H1 (cell line): Measurements from ENCODE around the gene UTP14A. TPM values are rescaled to one million over a fixed set of nuclear protein-coding genes. Genes with fewer than 3 reads are reported as not detected.

Source experiments
- CTCF ChIA-PET: fragments of 300-600 bp; sonication (Branson Sonifier 250); formaldehyde crosslinking; loops from one replicate; lab custom pipeline; 2021; ENCODE audit not compliant: partially characterized antibody; lab: Charles Lee
- POLR2A ChIA-PET: fragments of 300-600 bp; sonication (Branson Sonifier 250); formaldehyde crosslinking; loops from one replicate; lab custom pipeline; 2021; ENCODE audit warnings: inconsistent platforms; ENCODE audit not compliant: partially characterized antibody; lab: Charles Lee
- DNase-seq, 2 experiments: peaks; one replicate each; pipeline versions ENCODE4 v3.0.0 to v3.0.0-alpha.2; 2010 to 2022; ENCODE audit warnings: low spot score in 2 of 2, low read depth in 1 of 2, mixed read lengths in 1 of 2
- FAIRE-seq: peaks from 2 replicates; lab custom pipeline; 2011; peaks lifted over from hg19 to GRCh38; lab: Jason Lieb, UNC
- H2AFZ ChIP-seq: 2 replicates; pipeline ENCODE4 v1.8.1; 2012; ENCODE audit warnings: low read length, inconsistent platforms
- H2AK5ac ChIP-seq: 2 replicates; pipeline ENCODE4 v1.6.1; 2013; ENCODE audit warnings: low read depth, low read length
- H2BK120ac ChIP-seq: replicated peaks from 2 replicates; pipeline ENCODE3; 2013; ENCODE audit warnings: low read depth, low read length, inconsistent platforms
- H2BK12ac ChIP-seq: 2 replicates; pipeline ENCODE4 v1.6.1; 2013; ENCODE audit warnings: low read depth, low read length
- H2BK15ac ChIP-seq: 2 replicates; pipeline ENCODE4 v1.6.1; 2013; ENCODE audit warnings: low read length
- H2BK20ac ChIP-seq: 2 replicates; pipeline ENCODE4 v1.6.1; 2013; ENCODE audit warnings: low read length
- H2BK5ac ChIP-seq: 2 replicates; pipeline ENCODE4 v1.6.1; 2013; ENCODE audit warnings: low read depth, low read length
- H3K14ac ChIP-seq: 2 replicates; pipeline ENCODE4 v1.6.1; 2013; ENCODE audit warnings: inconsistent platforms; ENCODE audit not compliant: insufficient read length
- H3K18ac ChIP-seq: 2 replicates; pipeline ENCODE4 v1.6.1; 2013; ENCODE audit warnings: low read length; ENCODE audit errors: extremely low read depth
- H3K23ac ChIP-seq: 2 replicates; pipeline ENCODE4 v1.6.1; 2013; ENCODE audit warnings: inconsistent platforms; ENCODE audit not compliant: insufficient read length
- H3K23me2 ChIP-seq: 2 replicates; pipeline ENCODE4 v1.6.1; 2013; ENCODE audit warnings: low read depth, low read length
- H3K27ac ChIP-seq: 2 replicates; pipeline ENCODE4 v1.6.1; 2011; ENCODE audit warnings: low read depth, low read length, inconsistent platforms
- H3K27me3 ChIP-seq, 4 experiments: replicated peaks in 1 of 4; 1 replicate in 1 of 4; 2 replicates in 3 of 4; pipeline versions ENCODE4 v1.6.1 to v1.8.1; 2011 to 2013; ENCODE audit warnings: low read length in 3 of 4, mild to moderate bottlenecking in 3 of 4, inconsistent platforms in 2 of 4, mixed read lengths in 2 of 4, moderate library complexity in 1 of 4; ENCODE audit not compliant: control insufficient read depth in 3 of 4, insufficient read depth in 3 of 4; ENCODE audit errors: extremely low read depth in 1 of 4
- H3K36me3 ChIP-seq, 4 experiments: 2 replicates each; pipeline versions ENCODE4 v1.6.1 to v1.8.1; 2011 to 2013; ENCODE audit warnings: mild to moderate bottlenecking in 4 of 4, low read length in 3 of 4, moderate library complexity in 2 of 4, control low read depth in 1 of 4, inconsistent platforms in 1 of 4; ENCODE audit not compliant: insufficient read depth in 4 of 4, control insufficient read depth in 2 of 4
- H3K4ac ChIP-seq: replicated peaks from 2 replicates; pipeline ENCODE3; 2013; ENCODE audit warnings: low read length, low read depth, mixed read lengths, inconsistent platforms; ENCODE audit not compliant: insufficient read length
- H3K4me1 ChIP-seq, 4 experiments: replicated peaks in 1 of 4; 1 replicate in 1 of 4; 2 replicates in 3 of 4; pipeline versions ENCODE4 v1.6.1 to v1.8.1; 2011 to 2013; ENCODE audit warnings: low read length in 3 of 4, inconsistent platforms in 2 of 4, mixed read lengths in 1 of 4; ENCODE audit not compliant: insufficient read depth in 4 of 4, control insufficient read depth in 3 of 4
- H3K4me2 ChIP-seq, 2 experiments: 2 replicates each; pipeline versions ENCODE4 v1.6.1 to v1.8.1; 2011 to 2013; ENCODE audit warnings: low read depth in 2 of 2, low read length in 2 of 2, control low read depth in 1 of 2, inconsistent platforms in 1 of 2, mild to moderate bottlenecking in 1 of 2; ENCODE audit not compliant: insufficient read depth in 1 of 2
- H3K4me3 ChIP-seq, 4 experiments: fragments of 200-600, 300-600 bp in 1 of 4; sonication (generic), shearing (Covaris generic), sonication (Bioruptor Twin) in 1 of 4; 2 replicates each; pipeline versions ENCODE4 v1.5.1 to v1.8.1; 2011 to 2016; ENCODE audit warnings: low read length in 4 of 4, low read depth in 3 of 4, control low read depth in 2 of 4, inconsistent platforms in 2 of 4, mild to moderate bottlenecking in 2 of 4, mixed read lengths in 1 of 4, moderate library complexity in 1 of 4; ENCODE audit not compliant: insufficient read depth in 2 of 4; ENCODE audit errors: extremely low read depth in 1 of 4
- H3K56ac ChIP-seq: replicated peaks from 2 replicates; pipeline ENCODE3; 2013; ENCODE audit warnings: low read depth, mild to moderate bottlenecking, mixed read lengths, low read length, inconsistent platforms; ENCODE audit not compliant: insufficient read length
- H3K79me1 ChIP-seq: 2 replicates; pipeline ENCODE4 v1.6.1; 2013; ENCODE audit warnings: low read depth, low read length, control low read depth
- H3K79me2 ChIP-seq, 2 experiments: 2 replicates each; pipeline versions ENCODE4 v1.6.1 to v1.8.1; 2012 to 2013; ENCODE audit warnings: low read length in 2 of 2, mild to moderate bottlenecking in 2 of 2, inconsistent platforms in 1 of 2; ENCODE audit not compliant: insufficient read depth in 2 of 2, control insufficient read depth in 1 of 2
- H3K9ac ChIP-seq, 4 experiments: replicated peaks in 1 of 4; 1 replicate in 1 of 4; 2 replicates in 3 of 4; pipeline versions ENCODE4 v1.6.1 to v1.8.1; 2011 to 2013; ENCODE audit warnings: low read depth in 3 of 4, low read length in 3 of 4, control low read depth in 2 of 4, mild to moderate bottlenecking in 2 of 4, moderate library complexity in 2 of 4, inconsistent platforms in 1 of 4; ENCODE audit errors: extremely low read depth in 1 of 4
- H3K9me3 ChIP-seq, 2 experiments: 2 replicates each; pipeline versions ENCODE4 v1.6.1 to v1.8.1; 2012 to 2013; ENCODE audit warnings: mild to moderate bottlenecking in 2 of 2, moderate library complexity in 2 of 2, control low read depth in 1 of 2, inconsistent platforms in 1 of 2, low read depth in 1 of 2, low read length in 1 of 2, mixed read lengths in 1 of 2; ENCODE audit not compliant: insufficient read depth in 2 of 2
- H4K20me1 ChIP-seq, 2 experiments: replicated peaks in 1 of 2; 2 replicates each; pipeline versions ENCODE3 to v1.8.1; 2011 to 2013; ENCODE audit warnings: inconsistent platforms in 2 of 2, low read length in 2 of 2, mild to moderate bottlenecking in 1 of 2; ENCODE audit not compliant: insufficient read depth in 2 of 2, control insufficient read depth in 1 of 2
- H4K5ac ChIP-seq: 2 replicates; pipeline ENCODE4 v1.6.1; 2013; ENCODE audit warnings: low read length, low read depth, mixed read lengths, inconsistent platforms; ENCODE audit not compliant: insufficient read length
- H4K8ac ChIP-seq: 2 replicates; pipeline ENCODE4 v1.8.0; 2013; ENCODE audit warnings: mild to moderate bottlenecking, moderate library complexity, low read length, inconsistent platforms; ENCODE audit not compliant: insufficient read depth; ENCODE audit errors: extremely low read depth
- H4K91ac ChIP-seq: replicated peaks from 2 replicates; pipeline ENCODE3; 2013; ENCODE audit warnings: low read length, mixed read lengths, inconsistent platforms; ENCODE audit not compliant: insufficient read length
- ATF2 ChIP-seq: IDR thresholded peaks from 2 replicates; pipeline ENCODE4 v1.6.1; 2012; ENCODE audit warnings: low read length, inconsistent platforms
- CTBP2 ChIP-seq: IDR thresholded peaks from 2 replicates; pipeline ENCODE4 v1.7.0; 2011; ENCODE audit warnings: borderline replicate concordance, mild to moderate bottlenecking, moderate library complexity, mixed read lengths, low read length; ENCODE audit not compliant: insufficient read depth, insufficient read length
- CTCF ChIP-seq, 3 experiments: IDR thresholded peaks; 1 replicate in 2 of 3; 2 replicates in 1 of 3; pipeline versions ENCODE4 v1.5.1 to v1.6.1; 2011; ENCODE audit warnings: low read length in 3 of 3, mild to moderate bottlenecking in 3 of 3, inconsistent platforms in 2 of 3, low read depth in 1 of 3, moderate library complexity in 1 of 3; ENCODE audit not compliant: insufficient read depth in 1 of 3; ENCODE audit errors: control extremely low read depth in 1 of 3
- EGR1 ChIP-seq: IDR thresholded peaks from 2 replicates; pipeline ENCODE4 v1.6.1; 2011; ENCODE audit warnings: low read depth, low read length, borderline replicate concordance
- EP300 ChIP-seq, 2 experiments: IDR thresholded peaks; 1 replicate in 1 of 2; 2 replicates in 1 of 2; pipeline ENCODE4 v1.6.1; 2011 to 2012; ENCODE audit warnings: low read depth in 2 of 2, low read length in 2 of 2, mild to moderate bottlenecking in 2 of 2, borderline replicate concordance in 1 of 2, inconsistent platforms in 1 of 2, moderate library complexity in 1 of 2
- POLR2AphosphoS5 ChIP-seq: IDR thresholded peaks from 2 replicates; pipeline ENCODE4 v1.6.1; 2011; ENCODE audit warnings: low read depth, low read length
- SP2 ChIP-seq: IDR thresholded peaks from 2 replicates; pipeline ENCODE4 v1.6.1; 2012; ENCODE audit warnings: mild to moderate bottlenecking, low read length, inconsistent platforms
- YY1 ChIP-seq: IDR thresholded peaks from 2 replicates; pipeline ENCODE4 v1.6.1; 2011; ENCODE audit warnings: low read depth, mild to moderate bottlenecking, low read length
- WGBS, 2 experiments: shearing (Covaris generic) in 1 of 2; methylation state at CpG; one replicate each; pipeline versions ENCODE4 v1.1.6 to v1.1.7; 2013 to 2015; ENCODE audit warnings: low lambda C conversion rate in 2 of 2, mixed read lengths in 2 of 2, inconsistent platforms in 1 of 2, low coverage in 1 of 2, missing lambda C conversion rate in 1 of 2; ENCODE audit not compliant: insufficient replicate concordance in 2 of 2, insufficient coverage in 1 of 2, insufficient read length in 1 of 2; ENCODE audit errors: extremely low coverage in 1 of 2, missing lambda C conversion rate in 1 of 2; 5-methylcytosine and 5-hydroxymethylcytosine counted together
- polyA plus RNA-seq, 7 experiments: library from polyadenylated mRNA; depleted of rRNA in 3 of 7; stranded (reverse) in 5 of 7; unstranded in 2 of 7; fragments of >200 nt in 5 of 7; fragments of 200-250 nt in 2 of 7; gene quantifications; 1 replicate in 5 of 7; 2 replicates in 1 of 7; 4 replicates in 1 of 7; pipeline versions ENCODE4 v1.2.1 to v1.2.3, GENCODE V29; 2011 to 2013; ENCODE audit warnings: missing spikeins in 2 of 7, mixed read lengths in 2 of 7
- total RNA-seq: library from RNA; stranded (reverse); fragmentation: NEBNext Ultra II Directional; extraction: Animal tissue kit (Norgen Biotek cat#: 25700); gene quantifications from 2 replicates; pipeline ENCODE4 v1.2.1, GENCODE V29; 2021

UTP14A gene
- total and polyA plus RNA-seq, 2 of the 8 experiments (the other 6 are each of a cell fraction or from before 2014, with no cell fraction given), result 4.5 to 24.0 TPM

- no peak overlapping the region for H2BK120ac ChIP-seq
- no peak for FAIRE-seq
- no peak overlapping the region for H3K18ac ChIP-seq
- no peak overlapping the region for H3K23ac ChIP-seq
- no peaks in the 10 kb centered on the region for H3K36me3 ChIP-seq
- no peaks in the 10 kb centered on the region for H3K79me1 ChIP-seq
- DNase-seq, result no peak
- no peak overlapping the region for H2BK12ac ChIP-seq
- H4K91ac ChIP-seq, result no peak overlapping the region
- WGBS, 2 experiments, result 48% methylated on average over 3 of the region's 8 CpGs; no CpG with 5 or more reads in 1 of the 2 experiments
- H3K9ac ChIP-seq, result no peak overlapping the region
- H3K79me2 ChIP-seq, result no peaks in the 10 kb centered on the region
- H3K27ac ChIP-seq, result no peak overlapping the region
- H3K4me2 ChIP-seq, result no peak overlapping the region
- no peak overlapping the region for H2BK15ac ChIP-seq
- no peak overlapping the region for H4K8ac ChIP-seq
- no peak overlapping the region for H2AFZ ChIP-seq
- ChIA-PET POLR2A (interaction anchor here (0.5 to 1.9 kb wide), 2 partner anchors 9 to 72 kb away, joined by 3 to 5 read pairs; no protein-coding TSS in a partner anchor), CTCF (interaction anchor here (0.7 kb wide), 1 partner anchor 39 kb away, joined by 5 read pairs; no protein-coding TSS in a partner anchor)
- no peak overlapping the region for H3K14ac ChIP-seq
- H2AK5ac ChIP-seq, result no peak overlapping the region
- no peak overlapping the region for H3K56ac ChIP-seq
- no peak overlapping the region for H4K5ac ChIP-seq
- H3K23me2 ChIP-seq, result peaks cover 3% of the 10 kb centered on the region; the same call in 1 of the 2 replicates
- H4K20me1 ChIP-seq, result peaks cover 0 to 5% of the 10 kb centered on the region in 2 experiments
- H2BK20ac ChIP-seq, result no peak overlapping the region
- H3K27me3 ChIP-seq, result peaks cover 15 to 26% (median 21%) of the 10 kb centered on the region in 4 experiments
- no peak overlapping the region for H3K4ac ChIP-seq
- H3K9me3 ChIP-seq, result no peaks in the 10 kb centered on the region
- H3K4me3 ChIP-seq, result no peak overlapping the region
- H3K4me1 ChIP-seq, result peaks cover 0 to 6% (median 2%) of the 10 kb centered on the region in 4 experiments; a peak in 6 of 7 replicates
- H2BK5ac ChIP-seq, result no peak overlapping the region
- TF ChIP-seq YY1 (no peak), EP300 (IDR thresholded peaks at IDR 0.05; ENCODE audit: borderline replicate concordance in 1 of 2, low read depth in 2 of 2, low read length in 2 of 2) (no peak), SP2 (no peak), ATF2 (no peak), EGR1 (no peak), POLR2AphosphoS5 (no peak), CTBP2 (no peak), CTCF (IDR thresholded peaks at IDR 0.05; ENCODE audit: control extremely low read depth in 1 of 3, insufficient read depth in 1 of 3, low read depth in 1 of 3, low read length in 3 of 3) (no peak)
Measured at GRCh38 chrX:129963729-129964128, 57.8 kb downstream of the UTP14A start.
